Stimulated activated CD4-positive, alpha-beta T cell treated with anti-CD3 and anti-CD28 coated beads, Interleukin-4, amount 100 ng/mL, for 48 hours (primary cell): ENCODE measurements around the gene LRIG3.
"Not testable (repeated sequence)": the region's sequence is repeated elsewhere in the genome, so short reads cannot be mapped to it uniquely, and the experiment has no call there.

Source experiments
- DNase-seq, 2 donors: peaks; one replicate each; pipeline ENCODE4 v3.0.0-alpha.2; 2020; ENCODE audit warnings: low read depth in 2 of 2

LRIG3 gene

DNA sequence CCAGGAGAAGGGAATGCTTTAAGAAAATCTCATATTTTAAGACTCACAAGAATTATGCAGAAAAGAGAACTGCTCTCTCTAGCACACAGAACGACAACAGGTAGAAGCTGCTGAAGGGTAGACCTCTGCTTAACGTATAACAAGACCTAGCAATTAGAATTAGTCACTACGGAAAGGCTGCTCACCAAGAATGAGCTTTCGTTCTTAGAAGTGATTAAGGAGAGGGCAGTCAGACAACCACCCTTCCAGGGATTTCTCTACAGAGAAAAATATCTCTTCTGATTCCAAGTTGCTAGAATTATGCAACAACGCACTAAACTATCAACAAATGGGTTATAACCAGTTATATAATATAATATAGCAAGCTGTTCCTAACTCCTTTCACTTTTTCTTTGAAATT, 18.6 kb downstream of the LRIG3 start:
- no peak for DNase-seq

GRCh38 chr12:58897969-58898368, 22.3 kb downstream of the LRIG3 start:
- no peak for DNase-seq

DNA sequence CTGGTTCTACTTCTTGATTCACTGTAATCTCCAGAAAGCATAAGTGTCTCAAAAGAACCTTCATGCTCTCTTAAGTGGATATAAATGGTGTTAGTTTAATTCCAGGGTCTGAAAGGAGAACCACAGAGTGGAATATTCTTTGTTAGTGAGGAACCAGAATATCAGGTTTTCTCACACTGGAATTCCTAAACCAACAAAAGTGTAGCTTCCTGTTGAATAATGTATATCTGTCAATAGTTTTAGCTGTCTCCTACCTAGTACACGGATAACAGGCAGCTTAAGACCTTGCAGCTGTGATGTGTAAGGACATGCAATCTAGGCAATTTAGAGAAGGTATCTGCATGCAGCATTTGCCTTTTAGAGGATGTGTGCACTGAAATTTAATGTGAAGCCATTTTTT, 24.0 kb downstream of the LRIG3 start:
- DNase-seq, result no peak

- DNase-seq, result no peak
Observed at GRCh38 chr12:58895053-58895452, 25.3 kb downstream of the LRIG3 start.

- no peak for DNase-seq
Observed at GRCh38 chr12:58894040-58894439, 26.3 kb downstream of the LRIG3 start.

GRCh38 chr12:58893495-58893894, 26.8 kb downstream of the LRIG3 start:
- no peak for DNase-seq

DNA sequence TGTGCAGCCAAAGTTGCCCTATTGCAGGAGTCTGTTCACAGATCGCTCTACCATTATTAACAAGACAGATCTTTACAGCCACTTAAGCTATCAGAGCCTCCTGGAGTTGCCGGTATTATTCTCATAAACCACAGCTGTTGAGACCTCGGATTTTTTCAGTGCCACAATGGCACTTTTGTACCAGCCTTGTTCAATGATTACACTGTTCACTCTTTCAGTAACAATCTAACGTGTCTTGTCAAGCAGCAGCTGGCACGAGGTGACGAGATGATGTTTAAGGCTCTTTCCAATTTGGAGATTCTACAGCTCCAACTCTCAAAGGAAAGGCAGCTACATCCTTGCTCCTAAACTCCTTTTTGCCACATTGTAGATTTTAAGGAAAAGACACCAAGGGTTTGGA, 30.7 kb downstream of the LRIG3 start:
- no peak for DNase-seq

DNA sequence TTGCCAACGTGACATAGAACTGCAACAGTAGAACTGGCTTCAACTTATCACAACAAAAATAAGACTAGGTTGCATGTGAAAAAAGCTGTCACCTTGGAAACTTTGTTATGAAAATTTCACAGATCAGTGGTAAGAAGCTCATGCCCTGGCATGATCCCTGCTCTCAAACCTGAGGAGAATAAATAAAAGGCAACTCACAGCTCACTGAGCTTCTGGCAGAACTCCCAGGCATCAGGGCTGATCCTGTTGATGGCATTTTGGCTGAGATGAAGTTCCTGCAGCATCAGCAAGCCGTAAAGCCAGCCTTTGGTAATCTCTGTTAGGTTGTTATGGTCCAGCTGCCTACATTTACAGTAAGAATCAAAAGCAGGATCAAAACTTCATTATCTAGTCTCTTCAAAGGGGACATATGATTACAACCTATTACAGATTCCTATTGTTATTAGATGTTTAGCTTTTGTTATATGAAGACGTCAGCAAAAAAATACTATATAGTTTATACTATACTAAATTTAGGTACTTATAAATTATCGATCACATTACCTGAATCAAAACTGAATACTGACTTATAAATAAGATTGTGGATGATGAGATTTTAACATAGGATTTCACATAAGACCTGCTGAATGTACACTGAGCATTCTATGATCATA, 32.0 kb downstream of the LRIG3 start:
- DNase-seq, result no peak

- DNase-seq, result no peak
Observed at GRCh38 chr12:58887068-58887467, 33.2 kb downstream of the LRIG3 start.

- DNase-seq, result no peak
Observed at GRCh38 chr12:58886474-58886873, 33.8 kb downstream of the LRIG3 start.

GRCh38 chr12:58884916-58885315, 35.4 kb downstream of the LRIG3 start:
- no peak for DNase-seq

- DNase-seq, result no peak
Observed at GRCh38 chr12:58883576-58884334, 36.5 kb downstream of the LRIG3 start.

GRCh38 chr12:58882826-58883225, 37.5 kb downstream of the LRIG3 start:
- DNase-seq, result no peak

GRCh38 chr12:58881816-58882215, 38.5 kb downstream of the LRIG3 start:
- DNase-seq, result no peak

- DNase-seq, result no peak
Observed at GRCh38 chr12:58880639-58881038, 39.7 kb downstream of the LRIG3 start.

GRCh38 chr12:58877243-58877743, 43.0 kb downstream of the LRIG3 start:
- DNase-seq, result no peak

GRCh38 chr12:58873496-58873895, 46.8 kb downstream of the LRIG3 start:
- no peak for DNase-seq

DNA sequence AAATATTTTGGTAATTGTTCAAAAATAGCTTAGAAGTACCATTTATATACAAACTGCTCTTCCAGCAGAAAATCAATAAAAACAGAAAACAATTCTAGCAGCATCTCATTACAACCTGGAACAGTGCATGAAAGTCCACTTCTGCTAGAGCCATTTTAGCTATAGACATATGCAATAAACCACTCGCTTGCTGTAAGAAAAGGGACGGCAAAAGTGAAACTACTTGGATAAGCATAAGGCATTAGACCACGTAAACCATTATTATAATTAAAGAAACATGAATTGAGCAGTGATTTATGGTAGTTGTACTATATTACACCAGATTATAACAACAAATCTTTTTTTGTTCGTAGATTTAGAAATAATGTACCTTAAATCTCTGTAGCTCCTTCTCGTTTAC, 48.7 kb downstream of the LRIG3 start:
- no peak for DNase-seq

DNA sequence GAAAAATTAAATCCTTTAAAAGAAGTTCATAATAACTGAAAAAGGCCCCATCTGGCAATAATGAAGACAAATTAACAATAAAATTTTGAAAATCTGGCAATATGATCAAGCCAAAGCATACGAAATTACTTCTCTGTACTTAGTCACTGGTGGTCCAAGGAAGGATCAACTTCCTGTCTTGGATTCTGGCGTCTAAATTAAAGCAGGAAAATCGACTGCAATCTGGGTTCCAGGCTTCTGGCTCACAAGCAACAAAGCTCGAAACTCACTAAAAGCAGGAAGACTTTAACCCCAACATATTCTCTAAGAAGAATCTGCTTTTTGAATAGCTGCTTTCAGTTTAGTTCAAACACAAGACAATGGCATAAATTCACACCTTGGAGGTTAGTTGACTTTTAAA, 49.7 kb downstream of the LRIG3 start:
- no peak for DNase-seq

DNA sequence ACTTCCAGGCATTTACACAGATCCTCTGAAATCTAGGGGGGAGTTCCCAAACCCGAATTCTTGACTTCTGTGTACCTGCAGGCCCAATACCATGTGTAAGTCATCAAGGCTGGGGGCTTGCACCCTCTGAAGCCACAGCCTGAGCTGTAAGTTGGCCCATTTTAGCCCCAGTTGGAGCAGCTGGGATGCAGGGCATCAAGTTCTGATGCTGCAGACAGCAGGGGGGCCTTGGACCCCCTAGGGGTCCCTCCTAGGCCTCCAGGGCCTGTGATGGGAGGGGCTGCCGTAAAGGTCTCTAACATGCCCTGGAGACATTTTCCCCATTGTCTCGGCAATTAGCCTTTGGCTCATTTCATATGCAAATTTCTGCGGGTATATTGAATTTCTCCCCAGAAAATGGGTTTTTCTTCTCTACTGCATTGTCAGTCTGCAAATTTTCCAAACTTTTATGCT, 59.5 kb downstream of the LRIG3 start:
- no peak for DNase-seq

DNA sequence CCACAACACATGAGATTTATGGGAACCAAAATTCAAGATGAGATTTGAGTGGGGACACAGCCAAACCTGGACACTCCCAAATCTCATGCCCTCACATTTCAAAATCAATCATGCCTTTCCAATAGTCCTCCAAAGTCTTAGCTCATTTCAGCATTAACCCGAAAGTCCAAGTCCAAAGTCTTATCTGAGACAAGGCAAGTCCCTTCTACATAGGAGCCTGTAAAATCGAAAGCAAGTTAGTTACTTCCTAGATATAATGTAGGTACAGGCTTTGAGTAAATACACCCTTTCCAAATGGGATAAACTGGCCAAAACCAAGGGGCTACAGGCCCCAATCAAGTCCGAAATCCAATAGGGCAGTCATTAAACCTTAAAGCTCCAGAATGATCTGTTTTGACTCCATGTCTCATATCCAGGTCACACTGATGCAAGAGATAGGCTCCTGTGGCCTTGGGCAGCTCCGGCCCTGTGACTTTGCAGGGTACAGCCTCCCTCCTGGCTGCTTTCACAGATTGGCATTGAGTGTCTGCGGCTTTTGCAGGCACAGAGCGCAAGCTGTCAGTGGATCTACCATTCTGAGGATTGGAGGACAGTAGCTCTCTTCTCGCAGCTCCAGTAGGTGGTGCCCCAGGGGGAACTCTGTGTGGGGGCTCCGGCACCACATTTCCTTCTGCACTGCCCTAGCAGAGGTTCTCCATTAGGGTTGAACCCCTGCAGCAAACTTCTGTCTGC, 60.1 kb downstream of the LRIG3 start:
- DNase-seq, result no peak

DNA sequence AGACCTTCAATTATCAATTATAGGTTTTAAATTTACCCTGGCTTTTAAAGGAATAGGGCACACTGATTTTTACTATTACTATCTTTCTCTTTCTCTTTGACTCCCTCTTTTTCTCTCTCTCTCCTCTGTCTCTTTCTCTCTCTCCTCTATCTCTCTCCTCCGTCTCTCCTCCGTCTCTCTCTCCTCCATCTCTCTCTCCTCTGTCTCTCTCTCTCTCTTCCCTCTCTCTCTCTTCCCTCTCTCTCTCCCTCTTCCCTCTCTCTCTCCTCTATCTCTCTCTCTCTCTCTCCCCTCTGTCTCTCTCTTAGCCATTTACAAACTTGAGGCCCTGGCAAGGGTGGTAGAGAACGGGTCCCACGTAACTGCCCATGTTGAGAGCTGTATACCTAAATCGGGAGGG, 62.3 kb downstream of the LRIG3 start:
- DNase-seq, result no peak

DNA sequence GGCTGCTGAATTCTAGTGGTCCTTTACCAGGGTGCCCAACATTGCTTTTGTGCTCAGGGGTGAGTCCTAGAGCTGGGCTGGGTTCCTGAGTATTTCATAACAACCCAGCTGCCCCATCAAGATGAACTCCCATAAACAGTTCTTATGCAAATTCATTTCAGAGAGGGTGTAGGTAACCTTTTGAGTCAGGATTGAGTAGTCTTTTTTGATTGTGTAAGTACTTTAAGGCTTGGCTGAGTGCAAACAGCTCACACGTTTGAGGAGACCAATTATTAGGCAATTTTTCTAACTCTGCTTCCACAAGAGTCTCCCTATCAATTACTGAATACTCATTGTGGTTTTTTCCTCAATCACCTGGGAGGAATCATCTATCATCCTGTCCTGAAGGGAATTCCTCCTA, 63.1 kb downstream of the LRIG3 start:
- not testable (repeated sequence) for DNase-seq
